Measurements from ENCODE around the gene CCDC78. TPM values are rescaled to one million over a fixed set of nuclear protein-coding genes. Genes with fewer than 3 reads are reported as not detected.
A peak's percentile ranks its signal among the peaks of the same experiment; 100 is the strongest.

CCDC78 gene
- total and polyA plus RNA-seq, 2 of the 13 experiments (the other 11 are each of a cell fraction or from before 2014, with no cell fraction given) = 0.53 to 1.5 TPM

GRCh38 chr16:716200-716568 lies 10.1 kb downstream of the CCDC78 start (continued):
- TF ChIP-seq ZNF350 (CRISPR knock-in tag; IDR thresholded peaks at IDR 0.05; ENCODE audit: borderline replicate concordance, low read depth) = peak; percentile 32; the same call in 1 of the 2 replicates
- no peak for TF ChIP-seq MYC (CRISPR knock-in tag; IDR thresholded peaks at IDR 0.05; ENCODE audit: borderline replicate concordance)
- TF ChIP-seq NR2F6 (IDR thresholded peaks at IDR 0.05) = peak; percentile 79
- TF ChIP-seq NR2F6 (CRISPR knock-in tag; IDR thresholded peaks at IDR 0.05) = peak; percentile 71
- TF ChIP-seq ZNF746 (CRISPR knock-in tag; IDR thresholded peaks at IDR 0.05) = no peak
- TF ChIP-seq ZFP62 (CRISPR knock-in tag; IDR thresholded peaks at IDR 0.05) = no peak
- peak; percentile 27 for TF ChIP-seq HNRNPLL (IDR thresholded peaks at IDR 0.05; ENCODE audit: low read depth, low read length, poor library complexity, severe bottlenecking)
- TF ChIP-seq RBAK (CRISPR knock-in tag; IDR thresholded peaks at IDR 0.05) = no peak
- TF ChIP-seq ZNF124 (CRISPR knock-in tag; IDR thresholded peaks at IDR 0.05) = no peak
- TF ChIP-seq ZNF674 (CRISPR knock-in tag; IDR thresholded peaks at IDR 0.05; ENCODE audit: low read depth) = no peak
- no peak for TF ChIP-seq AHDC1 (CRISPR knock-in tag; IDR thresholded peaks at IDR 0.05; ENCODE audit: borderline replicate concordance)
- TF ChIP-seq ZBTB7B (CRISPR knock-in tag; IDR thresholded peaks at IDR 0.05) = peak; percentile 38; the same call in 1 of the 2 replicates
- TF ChIP-seq BCL6 (CRISPR knock-in tag; IDR thresholded peaks at IDR 0.05) = 0 out of 2 replicates have a peak, but pooled peaks have one; percentile 10
- TF ChIP-seq RFX1 (IDR thresholded peaks at IDR 0.05) = peak; percentile 65
- TF ChIP-seq HNF4A (CRISPR knock-in tag; IDR thresholded peaks at IDR 0.05) = peak; percentile 33; the same call in 1 of the 2 replicates
- no peak; the same call in 1 of the 2 replicates for TF ChIP-seq NFE2L1 (CRISPR knock-in tag; IDR thresholded peaks at IDR 0.05; ENCODE audit: borderline replicate concordance)
- TF ChIP-seq ETV6 (CRISPR knock-in tag; conservative IDR thresholded peaks at IDR 0.05) = no peak
- TF ChIP-seq TBX2 (CRISPR knock-in tag; IDR thresholded peaks at IDR 0.05; ENCODE audit: borderline replicate concordance) = no peak
- TF ChIP-seq ZSCAN31 (CRISPR knock-in tag; IDR thresholded peaks at IDR 0.05; ENCODE audit: low read depth) = 0 out of 2 replicates have a peak, but pooled peaks have one; percentile 7
- peak; percentile 48 for TF ChIP-seq PAXIP1 (CRISPR knock-in tag; conservative IDR thresholded peaks at IDR 0.05)
